ENCODE results near the gene CYS1. TPM values are rescaled to one million over a fixed set of nuclear protein-coding genes. Genes with fewer than 3 reads are reported as not detected.

CYS1 gene
- polyA plus RNA-seq, 3 donors: not detected

DNA sequence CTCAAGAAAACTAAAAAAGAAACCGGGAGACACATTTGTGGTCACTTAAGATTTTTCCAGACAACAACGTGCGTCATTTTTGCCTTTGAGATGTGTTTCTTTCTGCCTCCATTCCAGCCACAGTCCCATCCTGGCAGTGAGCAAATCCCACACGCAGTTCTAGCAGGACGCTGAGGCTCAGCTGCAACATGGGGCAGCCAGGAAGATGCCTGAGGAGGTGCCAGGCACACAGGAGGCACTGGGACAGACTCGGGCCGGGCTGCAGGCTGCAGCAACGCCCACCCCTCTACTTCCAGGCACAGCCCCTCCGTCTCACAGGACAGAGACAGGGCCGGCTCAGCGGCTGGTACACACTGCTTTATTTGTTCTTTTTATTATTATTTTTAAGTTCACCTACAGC lies 23.8 kb downstream of the CYS1 start:
- Mint-ChIP-seq H3K9me3 (no peaks in the 10 kb centered on the region), H3K36me3 (peaks cover 39 to 44% of the 10 kb centered on the region in 2 donors), H3K27ac (peak overlapping the region in 1 of 7 donors; percentile 13), H3K4me1 (peaks cover 20% of the 10 kb centered on the region), H3K4me3 (no peak overlapping the region), H3K27me3 (ENCODE audit: low read depth in 3 of 3) (peaks cover 3 to 17% (median 4%) of the 10 kb centered on the region in 3 donors)
- intact Hi-C loops (cut with micrococcal nuclease): no loop called here
- H3K4me3 ChIP-seq (replicated peaks in 1 of 3; ENCODE audit: low read depth in 2 of 3, low read length in 3 of 3): no peak overlapping the region
- peaks cover 46% of the 10 kb centered on the region for H4K20me1 ChIP-seq (ENCODE audit: insufficient read depth, low read length)
- H3K27me3 ChIP-seq (ENCODE audit: control insufficient read depth in 2 of 2, insufficient read depth in 2 of 2, low read length in 2 of 2): no peaks in the 10 kb centered on the region
- DNase-seq: no peak
- peaks cover 9 to 11% of the 10 kb centered on the region in 2 donors for H3K4me1 ChIP-seq (ENCODE audit: control insufficient read depth in 1 of 2, insufficient read depth in 2 of 2, low read length in 2 of 2)
- H3K27ac ChIP-seq (ENCODE audit: low read depth in 1 of 2, low read length in 2 of 2): no peak overlapping the region
- no peak overlapping the region for H2AFZ ChIP-seq (ENCODE audit: insufficient read depth, low read depth, low read length, poor library complexity, severe bottlenecking)
- H3K9me3 ChIP-seq (replicated peaks in 1 of 2; ENCODE audit: control insufficient read depth in 1 of 2, insufficient read depth in 1 of 2, low read length in 2 of 2): no peaks in the 10 kb centered on the region
- 95% methylated on average over 5 of the region's 11 CpGs for WGBS (ENCODE audit: insufficient coverage)
- H3K36me3 ChIP-seq (replicated peaks in 1 of 2; ENCODE audit: control insufficient read depth in 1 of 2, insufficient read depth in 2 of 2, low read length in 2 of 2): peaks cover 32 to 43% of the 10 kb centered on the region in 2 donors
- no peak overlapping the region for H3K9ac ChIP-seq (ENCODE audit: insufficient read depth, low read length, poor library complexity, severe bottlenecking)
- no peaks in the 10 kb centered on the region for H3K79me2 ChIP-seq (ENCODE audit: insufficient read depth, low read length)
- TF ChIP-seq, protein P1, sequence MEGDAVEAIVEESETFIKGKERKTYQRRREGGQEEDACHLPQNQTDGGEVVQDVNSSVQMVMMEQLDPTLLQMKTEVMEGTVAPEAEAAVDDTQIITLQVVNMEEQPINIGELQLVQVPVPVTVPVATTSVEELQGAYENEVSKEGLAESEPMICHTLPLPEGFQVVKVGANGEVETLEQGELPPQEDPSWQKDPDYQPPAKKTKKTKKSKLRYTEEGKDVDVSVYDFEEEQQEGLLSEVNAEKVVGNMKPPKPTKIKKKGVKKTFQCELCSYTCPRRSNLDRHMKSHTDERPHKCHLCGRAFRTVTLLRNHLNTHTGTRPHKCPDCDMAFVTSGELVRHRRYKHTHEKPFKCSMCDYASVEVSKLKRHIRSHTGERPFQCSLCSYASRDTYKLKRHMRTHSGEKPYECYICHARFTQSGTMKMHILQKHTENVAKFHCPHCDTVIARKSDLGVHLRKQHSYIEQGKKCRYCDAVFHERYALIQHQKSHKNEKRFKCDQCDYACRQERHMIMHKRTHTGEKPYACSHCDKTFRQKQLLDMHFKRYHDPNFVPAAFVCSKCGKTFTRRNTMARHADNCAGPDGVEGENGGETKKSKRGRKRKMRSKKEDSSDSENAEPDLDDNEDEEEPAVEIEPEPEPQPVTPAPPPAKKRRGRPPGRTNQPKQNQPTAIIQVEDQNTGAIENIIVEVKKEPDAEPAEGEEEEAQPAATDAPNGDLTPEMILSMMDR (IDR thresholded peaks at IDR 0.05): no peak
- H3K4me2 ChIP-seq (replicated peaks; ENCODE audit: extremely low read depth, low read length, poor library complexity, severe bottlenecking): no peak overlapping the region

DNA sequence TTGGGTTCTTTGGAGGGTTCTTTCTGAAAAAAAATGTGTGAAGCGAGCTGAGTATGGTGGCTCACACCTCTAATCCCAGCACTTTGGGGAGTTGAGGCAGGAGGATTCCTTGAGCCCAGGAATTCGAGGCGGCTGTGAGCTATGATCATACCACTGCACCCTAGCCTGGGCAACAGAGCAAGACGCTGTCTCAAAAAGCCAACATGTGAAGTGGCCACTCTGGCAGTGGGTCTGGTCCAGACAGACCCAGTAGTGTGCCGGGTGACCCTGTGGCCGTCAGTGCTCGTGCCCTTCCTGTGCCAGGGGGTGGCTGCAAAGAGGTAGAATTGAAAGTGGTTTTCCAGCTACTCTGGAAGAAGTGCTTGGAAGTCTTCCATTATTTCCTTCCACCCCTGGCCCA lies 25.2 kb downstream of the CYS1 start:
- Mint-ChIP-seq H3K36me3 (peaks cover 41 to 57% of the 10 kb centered on the region in 2 donors), H3K27ac (peak overlapping the region in 1 of 7 donors; percentile 63), H3K4me1 (peaks cover 20% of the 10 kb centered on the region), H3K27me3 (ENCODE audit: low read depth in 3 of 3) (peaks cover 2 to 14% (median 3%) of the 10 kb centered on the region in 3 donors), H3K9me3 (no peaks in the 10 kb centered on the region), H3K4me3 (no peak overlapping the region)
- TF ChIP-seq, protein P1 (IDR thresholded peaks at IDR 0.05): no peak
- H3K27me3 ChIP-seq (ENCODE audit: control insufficient read depth in 2 of 2, insufficient read depth in 2 of 2, low read length in 2 of 2): no peaks in the 10 kb centered on the region
- no peak overlapping the region for H3K4me3 ChIP-seq (replicated peaks in 1 of 3; ENCODE audit: low read depth in 2 of 3, low read length in 3 of 3)
- 100% methylated on average over 4 of the region's 7 CpGs for WGBS (ENCODE audit: insufficient coverage)
- no peak for DNase-seq
- H3K79me2 ChIP-seq (ENCODE audit: insufficient read depth, low read length): no peaks in the 10 kb centered on the region
- no peak overlapping the region for H2AFZ ChIP-seq (ENCODE audit: insufficient read depth, low read depth, low read length, poor library complexity, severe bottlenecking)
- peaks cover 60% of the 10 kb centered on the region for H4K20me1 ChIP-seq (ENCODE audit: insufficient read depth, low read length)
- H3K27ac ChIP-seq (ENCODE audit: low read depth in 1 of 2, low read length in 2 of 2): no peak overlapping the region
- intact Hi-C loops (cut with micrococcal nuclease): no loop called here
- H3K4me2 ChIP-seq (replicated peaks; ENCODE audit: extremely low read depth, low read length, poor library complexity, severe bottlenecking): no peak overlapping the region
- H3K36me3 ChIP-seq (replicated peaks in 1 of 2; ENCODE audit: control insufficient read depth in 1 of 2, insufficient read depth in 2 of 2, low read length in 2 of 2): peaks cover 34 to 50% of the 10 kb centered on the region in 2 donors
- no peaks in the 10 kb centered on the region for H3K9me3 ChIP-seq (replicated peaks in 1 of 2; ENCODE audit: control insufficient read depth in 1 of 2, insufficient read depth in 1 of 2, low read length in 2 of 2)
- peaks cover 9 to 11% of the 10 kb centered on the region in 2 donors for H3K4me1 ChIP-seq (ENCODE audit: control insufficient read depth in 1 of 2, insufficient read depth in 2 of 2, low read length in 2 of 2)
- no peak overlapping the region for H3K9ac ChIP-seq (ENCODE audit: insufficient read depth, low read length, poor library complexity, severe bottlenecking)

All from CD14-positive monocyte (primary cell).